Fibroblast of pulmonary artery (primary cell): ENCODE measurements around the gene TANGO6.
A peak's percentile ranks its signal among the peaks of the same experiment; 100 is the strongest.

Source experiments
- DNase-seq: peaks from one replicate; pipeline ENCODE4 v3.0.0-alpha.2; 2010; ENCODE audit warnings: low read depth
- H3K4me3 ChIP-seq: replicated peaks from 2 replicates; pipeline ENCODE4 v1.5.1; 2011; ENCODE audit warnings: low read depth, mild to moderate bottlenecking, control low read depth, low read length, moderate library complexity
- CTCF ChIP-seq: IDR thresholded peaks from 2 replicates; pipeline ENCODE4 v1.5.1; 2011; ENCODE audit warnings: mild to moderate bottlenecking, control low read depth, low read length, inconsistent platforms; ENCODE audit errors: missing control alignments

The TANGO6 gene

GRCh38 chr16:68991075-68991474, 147.7 kb downstream of the TANGO6 start:
- no peak overlapping the region for H3K4me3 ChIP-seq
- no peak for TF ChIP-seq CTCF
- DNase-seq, result no peak

- DNase-seq, result peak; percentile 86
- TF ChIP-seq CTCF, result no peak
- no peak overlapping the region for H3K4me3 ChIP-seq
Measured at GRCh38 chr16:68992521-68992920, 149.2 kb downstream of the TANGO6 start.

- DNase-seq, result no peak
- TF ChIP-seq CTCF, result no peak
- no peak overlapping the region for H3K4me3 ChIP-seq
Measured at GRCh38 chr16:68993456-68993855, 150.1 kb downstream of the TANGO6 start.

- no peak overlapping the region for H3K4me3 ChIP-seq
- DNase-seq, result peak; percentile 94
- TF ChIP-seq CTCF, result no peak
Measured at GRCh38 chr16:68993885-68994284, 150.6 kb downstream of the TANGO6 start.

- H3K4me3 ChIP-seq, result no peak overlapping the region
- no peak for DNase-seq
- TF ChIP-seq CTCF, result no peak
Measured at GRCh38 chr16:68994324-68994723, 151.0 kb downstream of the TANGO6 start.

GRCh38 chr16:68995011-68995504, 151.7 kb downstream of the TANGO6 start:
- TF ChIP-seq CTCF, result peak; percentile 50
- DNase-seq, result peak; percentile 73
- no peak overlapping the region for H3K4me3 ChIP-seq

- no peak overlapping the region for H3K4me3 ChIP-seq
- no peak for TF ChIP-seq CTCF
- no peak for DNase-seq
Measured at GRCh38 chr16:68997564-68997963, 154.2 kb downstream of the TANGO6 start.
